GM08714 (cell line): ENCODE measurements around the gene PDE4D.
"Not testable (repeated sequence)": the region's sequence is repeated elsewhere in the genome, so short reads cannot be mapped to it uniquely, and the experiment has no call there.

ENCODE experiments used
- H3K4me3 ChIP-seq: fragments of 200-500 bp; sonication (Bioruptor generic); 2 replicates; pipeline ENCODE4 v1.5.1; 2014; ENCODE audit warnings: mild to moderate bottlenecking, low read length, inconsistent platforms
- ZNF274 ChIP-seq: IDR thresholded peaks from 2 replicates; pipeline ENCODE4 v1.6.1; 2012; ENCODE audit warnings: mild to moderate bottlenecking, low read depth, low read length

PDE4D gene

GRCh38 chr5:59436364-59437148 is 457.0 kb downstream of the PDE4D start:
- H3K4me3 ChIP-seq: no peak overlapping the region
- TF ChIP-seq ZNF274: no peak

- H3K4me3 ChIP-seq: no peak overlapping the region
Observed at GRCh38 chr5:59433174-59433573, 460.4 kb downstream of the PDE4D start.

GRCh38 chr5:59430066-59430685 is 463.4 kb downstream of the PDE4D start:
- no peak for TF ChIP-seq ZNF274
- H3K4me3 ChIP-seq: no peak overlapping the region

More at GRCh38 chr5:59433174-59433573, 460.4 kb downstream of the PDE4D start:
- TF ChIP-seq ZNF274: no peak

GRCh38 chr5:59428391-59428790 is 465.1 kb downstream of the PDE4D start:
- TF ChIP-seq ZNF274: no peak

GRCh38 chr5:59424515-59424914 is 469.0 kb downstream of the PDE4D start:
- H3K4me3 ChIP-seq: no peak overlapping the region
- TF ChIP-seq ZNF274: no peak

More at GRCh38 chr5:59428391-59428790, 465.1 kb downstream of the PDE4D start:
- no peak overlapping the region for H3K4me3 ChIP-seq

- H3K4me3 ChIP-seq: no peak overlapping the region
- no peak for TF ChIP-seq ZNF274
Observed at GRCh38 chr5:59423021-59423420, 470.5 kb downstream of the PDE4D start.

- no peak overlapping the region for H3K4me3 ChIP-seq
- TF ChIP-seq ZNF274: no peak
Observed at GRCh38 chr5:59421986-59422941, 471.3 kb downstream of the PDE4D start.

- no peak for TF ChIP-seq ZNF274
- no peak overlapping the region for H3K4me3 ChIP-seq
Observed at GRCh38 chr5:59420596-59420995, 472.9 kb downstream of the PDE4D start.

GRCh38 chr5:59418808-59419207 is 474.7 kb downstream of the PDE4D start:
- no peak for TF ChIP-seq ZNF274
- H3K4me3 ChIP-seq: no peak overlapping the region

GRCh38 chr5:59416451-59416850 is 477.1 kb downstream of the PDE4D start:
- no peak for TF ChIP-seq ZNF274
- H3K4me3 ChIP-seq: no peak overlapping the region

GRCh38 chr5:59416026-59416425 is 477.5 kb downstream of the PDE4D start:
- TF ChIP-seq ZNF274: no peak
- H3K4me3 ChIP-seq: no peak overlapping the region

GRCh38 chr5:59412428-59412827 is 481.1 kb downstream of the PDE4D start:
- no peak for TF ChIP-seq ZNF274

GRCh38 chr5:59408997-59409396 is 484.5 kb downstream of the PDE4D start:
- H3K4me3 ChIP-seq: not testable (repeated sequence)

More at GRCh38 chr5:59412428-59412827, 481.1 kb downstream of the PDE4D start:
- no peak overlapping the region for H3K4me3 ChIP-seq

- no peak overlapping the region for H3K4me3 ChIP-seq
- no peak for TF ChIP-seq ZNF274
Observed at GRCh38 chr5:59407967-59408366, 485.6 kb downstream of the PDE4D start.
